Endothelial cell of umbilical vein (primary cell): Measurements from ENCODE around the gene MRTFA.

Source experiments
- CTCF ChIP-seq, 2 donors: IDR thresholded peaks; 1 replicate in 1 of 2; 2 replicates in 1 of 2; pipeline ENCODE4 v1.5.1; 2011; ENCODE audit warnings: low read length in 2 of 2, mild to moderate bottlenecking in 2 of 2, moderate library complexity in 2 of 2, control low read depth in 1 of 2, inconsistent platforms in 1 of 2, low read depth in 1 of 2; ENCODE audit not compliant: insufficient read depth in 1 of 2; ENCODE audit errors: extremely low read depth in 1 of 2
- EZH2 ChIP-seq: IDR thresholded peaks from 2 replicates; pipeline ENCODE4 v1.6.1; 2012; ENCODE audit warnings: borderline replicate concordance, low read depth, mild to moderate bottlenecking, moderate library complexity, low read length, inconsistent platforms; ENCODE audit not compliant: severe bottlenecking
- POLR2A ChIP-seq: IDR thresholded peaks from 2 replicates; pipeline ENCODE4 v1.6.1; 2012; ENCODE audit warnings: low read depth, mild to moderate bottlenecking, control low read depth, low read length
- POLR2AphosphoS5 ChIP-seq: IDR thresholded peaks from 2 replicates; pipeline ENCODE4 v1.6.1; 2012; ENCODE audit warnings: low read depth, mild to moderate bottlenecking, control low read depth, low read length, moderate library complexity; ENCODE audit not compliant: insufficient read depth

- no peak for TF ChIP-seq EZH2
- no peak for TF ChIP-seq CTCF (IDR thresholded peaks at IDR 0.05; ENCODE audit: extremely low read depth in 1 of 2, insufficient read depth in 1 of 2, low read depth in 1 of 2, low read length in 2 of 2)
- no peak for TF ChIP-seq POLR2A
- TF ChIP-seq POLR2AphosphoS5 = no peak
Observed at GRCh38 chr22:40417041-40417440, 219.5 kb downstream of the MRTFA start.
